GM12892 (cell line): ENCODE results near the gene HHIP.

Source experiments
- DNase-seq: peaks from one replicate; pipeline ENCODE4 v3.0.0; 2011; ENCODE audit not compliant: insufficient read length
- FAIRE-seq: peaks from 2 replicates; lab custom pipeline; 2011; peaks lifted over from hg19 to GRCh38; lab: Jason Lieb, UNC
- POLR2A ChIP-seq: IDR thresholded peaks from 2 replicates; pipeline ENCODE4 v1.6.1; 2011; ENCODE audit warnings: low read depth, low read length, control low read depth
- POLR2AphosphoS5 ChIP-seq: IDR thresholded peaks from 2 replicates; pipeline ENCODE4 v1.6.1; 2011; ENCODE audit warnings: low read depth, low read length, control low read depth
- TAF1 ChIP-seq: IDR thresholded peaks from 2 replicates; pipeline ENCODE4 v1.6.1; 2011; ENCODE audit warnings: low read depth, mild to moderate bottlenecking, control low read depth, low read length, borderline replicate concordance

Gene HHIP

GRCh38 chr4:144659447-144659846 is 13.5 kb downstream of the HHIP start:
- FAIRE-seq, result no peak
- no peak for TF ChIP-seq TAF1
- no peak for TF ChIP-seq POLR2AphosphoS5
- TF ChIP-seq POLR2A, result no peak
- DNase-seq, result no peak

- no peak for TF ChIP-seq POLR2A
- no peak for TF ChIP-seq POLR2AphosphoS5
- no peak for TF ChIP-seq TAF1
- FAIRE-seq (no peak), DNase-seq (no peak)
Measured at GRCh38 chr4:144663834-144664475, 18.0 kb downstream of the HHIP start.

- FAIRE-seq, result no peak
- TF ChIP-seq POLR2A (no peak), POLR2AphosphoS5 (no peak), TAF1 (no peak)
- DNase-seq, result no peak
Measured at GRCh38 chr4:144666539-144667175, 20.7 kb downstream of the HHIP start.

- TF ChIP-seq POLR2AphosphoS5, result no peak
- TF ChIP-seq POLR2A, result no peak
- no peak for TF ChIP-seq TAF1
- DNase-seq, result no peak
- FAIRE-seq, result no peak
Measured at GRCh38 chr4:144667500-144667899, 21.5 kb downstream of the HHIP start.

- no peak for DNase-seq
- FAIRE-seq, result no peak
- TF ChIP-seq POLR2AphosphoS5 (no peak), TAF1 (no peak), POLR2A (no peak)
Measured at GRCh38 chr4:144670776-144671175, 24.8 kb downstream of the HHIP start.

- FAIRE-seq, result no peak
- no peak for DNase-seq
- TF ChIP-seq POLR2A (no peak), TAF1 (no peak), POLR2AphosphoS5 (no peak)
Measured at GRCh38 chr4:144674711-144675110, 28.8 kb downstream of the HHIP start.

GRCh38 chr4:144681806-144682205 is 35.9 kb downstream of the HHIP start:
- FAIRE-seq (no peak), DNase-seq (no peak)
- TF ChIP-seq TAF1, result no peak
- TF ChIP-seq POLR2A, result no peak
- TF ChIP-seq POLR2AphosphoS5, result no peak

GRCh38 chr4:144683516-144683915 is 37.6 kb downstream of the HHIP start:
- TF ChIP-seq TAF1 (no peak), POLR2AphosphoS5 (no peak), POLR2A (no peak)
- FAIRE-seq (no peak), DNase-seq (no peak)

- TF ChIP-seq POLR2AphosphoS5 (no peak), POLR2A (no peak), TAF1 (no peak)
- no peak for DNase-seq
- FAIRE-seq, result no peak
Measured at GRCh38 chr4:144685911-144686310, 40.0 kb downstream of the HHIP start.

- TF ChIP-seq POLR2A (no peak), POLR2AphosphoS5 (no peak), TAF1 (no peak)
- no peak for DNase-seq
- FAIRE-seq, result no peak
Measured at GRCh38 chr4:144686921-144687320, 41.0 kb downstream of the HHIP start.

GRCh38 chr4:144687466-144687865 is 41.5 kb downstream of the HHIP start:
- TF ChIP-seq TAF1 (no peak), POLR2A (no peak), POLR2AphosphoS5 (no peak)
- FAIRE-seq (no peak), DNase-seq (no peak)

GRCh38 chr4:144688035-144688569 is 42.1 kb downstream of the HHIP start:
- DNase-seq, result no peak
- no peak for FAIRE-seq
- TF ChIP-seq POLR2A (no peak), POLR2AphosphoS5 (no peak)

- no peak for DNase-seq
- FAIRE-seq, result no peak
- no peak for TF ChIP-seq POLR2AphosphoS5
- TF ChIP-seq POLR2A, result no peak
- TF ChIP-seq TAF1, result no peak
Measured at GRCh38 chr4:144689125-144689524, 43.2 kb downstream of the HHIP start.

- DNase-seq (no peak), FAIRE-seq (no peak)
- TF ChIP-seq TAF1 (no peak), POLR2A (no peak), POLR2AphosphoS5 (no peak)
Measured at GRCh38 chr4:144695721-144696120, 49.8 kb downstream of the HHIP start.
